Stimulated activated CD8-positive, alpha-beta memory T cell treated with anti-CD3 and anti-CD28 coated beads, Interleukin-2, amount 100 ng/mL, for 48 hours (primary cell): ENCODE measurements around the gene INTS6L.
"Not testable (repeated sequence)": the region's sequence is repeated elsewhere in the genome, so short reads cannot be mapped to it uniquely, and the experiment has no call there.

Experiments used
- DNase-seq, 2 donors: peaks; one replicate each; pipeline ENCODE4 v3.0.0-alpha.2; 2020; ENCODE audit warnings: low read depth in 2 of 2

The INTS6L gene

GRCh38 chrX:135605906-135606305 lies 85.4 kb downstream of the INTS6L start:
- DNase-seq = no peak

- not testable (repeated sequence) for DNase-seq
Observed at GRCh38 chrX:135624408-135625204, 104.1 kb downstream of the INTS6L start.

GRCh38 chrX:135625995-135626394 lies 105.5 kb downstream of the INTS6L start:
- DNase-seq = no peak

- DNase-seq = no peak
Observed at GRCh38 chrX:135629342-135629741, 108.9 kb downstream of the INTS6L start.
